Mesendoderm (in vitro differentiated cells): ENCODE data around the gene CAPG. TPM values are rescaled to one million over a fixed set of nuclear protein-coding genes. Genes with fewer than 3 reads are reported as not detected.

Experiments used
- DNase-seq: peaks from one replicate; pipeline ENCODE4 v3.0.0; 2013
- H2AK5ac ChIP-seq: 2 replicates; pipeline ENCODE4 v1.6.1; 2013; ENCODE audit warnings: low read length, inconsistent platforms
- H2BK120ac ChIP-seq: 2 replicates; pipeline ENCODE4 v1.6.1; 2013; ENCODE audit warnings: low read depth, mild to moderate bottlenecking, low read length, moderate library complexity, mixed read lengths
- H2BK15ac ChIP-seq: replicated peaks from 2 replicates; pipeline ENCODE4 v1.6.1; 2013; ENCODE audit warnings: low read depth, mild to moderate bottlenecking, moderate library complexity
- H2BK5ac ChIP-seq: 2 replicates; pipeline ENCODE4 v1.6.1; 2013; ENCODE audit warnings: low read length, inconsistent platforms
- H3K18ac ChIP-seq: 2 replicates; pipeline ENCODE4 v1.6.1; 2013; ENCODE audit warnings: mild to moderate bottlenecking, low read length, mixed read lengths
- H3K23ac ChIP-seq: one replicate; pipeline ENCODE4 v1.6.1; 2013; ENCODE audit warnings: low read length
- H3K27ac ChIP-seq: 2 replicates; pipeline ENCODE4 v1.5.1; 2013; ENCODE audit warnings: low read depth, mild to moderate bottlenecking, inconsistent platforms, low read length, moderate library complexity
- H3K27me3 ChIP-seq: 2 replicates; pipeline ENCODE4 v1.6.1; 2013; ENCODE audit warnings: low read length, control low read depth, mild to moderate bottlenecking, inconsistent platforms; ENCODE audit not compliant: insufficient read depth, poor library complexity
- H3K36me3 ChIP-seq: 2 replicates; pipeline ENCODE4 v1.6.1; 2013; ENCODE audit warnings: low read length, inconsistent platforms; ENCODE audit not compliant: control insufficient read depth, insufficient read depth
- H3K4ac ChIP-seq: one replicate; pipeline ENCODE4 v1.6.1; 2013; ENCODE audit warnings: low read depth, mild to moderate bottlenecking, low read length, moderate library complexity
- H3K4me1 ChIP-seq: 2 replicates; pipeline ENCODE4 v1.6.1; 2013; ENCODE audit warnings: low read depth, low read length, inconsistent platforms; ENCODE audit not compliant: control insufficient read depth
- H3K4me2 ChIP-seq: 2 replicates; pipeline ENCODE4 v1.6.1; 2013; ENCODE audit warnings: low read length
- H3K4me3 ChIP-seq: 2 replicates; pipeline ENCODE4 v1.5.1; 2013; ENCODE audit warnings: mild to moderate bottlenecking, low read length
- H3K56ac ChIP-seq: one replicate; pipeline ENCODE4 v1.6.1; 2013; ENCODE audit warnings: low read length
- H3K79me1 ChIP-seq: 2 replicates; pipeline ENCODE4 v1.6.1; 2013; ENCODE audit warnings: low read length, inconsistent platforms
- H3K79me2 ChIP-seq: 2 replicates; pipeline ENCODE4 v1.6.1; 2013; ENCODE audit warnings: mild to moderate bottlenecking, low read length; ENCODE audit not compliant: control insufficient read depth, insufficient read depth
- H3K9ac ChIP-seq: 2 replicates; pipeline ENCODE4 v1.6.1; 2013; ENCODE audit warnings: low read length, inconsistent platforms
- H4K5ac ChIP-seq: one replicate; pipeline ENCODE4 v1.6.1; 2013; ENCODE audit warnings: low read length
- H4K8ac ChIP-seq: one replicate; pipeline ENCODE4 v1.6.1; 2013; ENCODE audit warnings: low read depth, mild to moderate bottlenecking, control low read depth, low read length, moderate library complexity
- WGBS: extraction: QIAGEN DNeasy Blood & Tissue Kit; methylation state at CpG from one replicate; pipeline ENCODE4 v1.1.7; 2013; ENCODE audit warnings: low lambda C conversion rate, missing lambda C conversion rate; ENCODE audit not compliant: insufficient coverage; ENCODE audit errors: extremely low coverage; 5-methylcytosine and 5-hydroxymethylcytosine counted together
- polyA plus RNA-seq, 2 experiments: library from polyadenylated mRNA; stranded (reverse); fragments of 200-250 nt; gene quantifications; one replicate each; pipeline ENCODE4 v1.2.3, GENCODE V29; 2013

Gene CAPG, protein sequence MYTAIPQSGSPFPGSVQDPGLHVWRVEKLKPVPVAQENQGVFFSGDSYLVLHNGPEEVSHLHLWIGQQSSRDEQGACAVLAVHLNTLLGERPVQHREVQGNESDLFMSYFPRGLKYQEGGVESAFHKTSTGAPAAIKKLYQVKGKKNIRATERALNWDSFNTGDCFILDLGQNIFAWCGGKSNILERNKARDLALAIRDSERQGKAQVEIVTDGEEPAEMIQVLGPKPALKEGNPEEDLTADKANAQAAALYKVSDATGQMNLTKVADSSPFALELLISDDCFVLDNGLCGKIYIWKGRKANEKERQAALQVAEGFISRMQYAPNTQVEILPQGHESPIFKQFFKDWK
- 110 TPM for polyA plus RNA-seq (2013, experiment 1 of 2)
- 113 TPM for polyA plus RNA-seq (2013, experiment 2 of 2)

DNA sequence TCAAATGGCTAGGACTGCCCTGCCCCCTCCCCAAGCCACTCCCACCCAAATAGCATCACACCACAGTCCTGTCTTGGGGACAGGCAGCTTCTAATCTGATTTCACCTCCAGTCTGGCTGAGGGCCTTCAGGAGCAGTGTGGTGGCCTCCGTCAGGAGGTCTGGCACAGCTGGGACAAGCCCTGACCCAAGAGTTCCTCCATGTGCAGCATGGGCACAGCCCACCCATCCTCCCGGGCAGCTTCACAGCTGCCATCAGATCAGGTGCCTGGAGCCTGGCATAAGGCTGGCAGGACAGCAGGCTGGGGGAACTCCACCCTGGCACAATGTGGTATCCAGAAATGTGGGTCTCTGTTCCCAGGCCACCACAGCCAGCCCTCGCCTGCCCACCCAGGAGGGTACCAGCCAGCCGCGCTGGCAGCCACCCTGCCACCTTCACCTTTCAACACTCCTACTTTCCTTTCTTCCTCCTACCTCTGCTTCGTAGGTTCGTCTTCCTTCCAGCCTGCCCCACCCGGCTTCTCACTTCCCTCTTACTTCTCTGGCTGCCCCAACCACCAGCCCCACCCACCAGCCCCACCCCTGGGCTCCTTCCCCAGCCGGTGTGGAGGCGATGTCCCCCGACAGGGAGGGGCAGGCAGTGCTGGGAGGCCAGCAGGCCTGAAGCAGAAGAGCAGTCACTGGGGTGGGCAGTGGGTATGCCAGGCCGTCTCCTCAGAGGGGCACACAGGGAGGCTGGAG is at the start of gene CAPG:
TSS of gene CAPG (minus strand) at position 522 of the 739 bp plus-strand sequence. CDS start 8,221 bp downstream, outside the sequence.
- Histone ChIP-seq H3K9ac (peak within 1 kb of the TSS; percentile 60), H2BK5ac (peak within 1 kb of the TSS; percentile 3), H3K56ac (peak within 1 kb of the TSS; percentile 75), H3K27me3 (no peaks in the 10 kb centered on the region), H3K36me3 (no peaks in the 10 kb centered on the region), H3K4me2 (peak within 1 kb of the TSS; percentile 9), H2AK5ac (peak within 1 kb of the TSS; percentile 54), H3K79me1 (peaks cover 5% of the 10 kb centered on the region), H3K23ac (no peak within 1 kb of the TSS), H4K8ac (no peak within 1 kb of the TSS), H3K18ac (peak within 1 kb of the TSS; percentile 6), H3K4ac (no peak within 1 kb of the TSS), H3K4me3 (no peak within 1 kb of the TSS), H4K5ac (no peak within 1 kb of the TSS), H3K4me1 (peaks cover 13% of the 10 kb centered on the region), H2BK15ac (no peak within 1 kb of the TSS), H2BK120ac (no peak within 1 kb of the TSS), H3K79me2 (no peaks in the 10 kb centered on the region), H3K27ac (no peak within 1 kb of the TSS)
- no CpG with 5 or more reads among the region's 12 CpGs for WGBS
- DNase-seq: peak; percentile 59

DNA sequence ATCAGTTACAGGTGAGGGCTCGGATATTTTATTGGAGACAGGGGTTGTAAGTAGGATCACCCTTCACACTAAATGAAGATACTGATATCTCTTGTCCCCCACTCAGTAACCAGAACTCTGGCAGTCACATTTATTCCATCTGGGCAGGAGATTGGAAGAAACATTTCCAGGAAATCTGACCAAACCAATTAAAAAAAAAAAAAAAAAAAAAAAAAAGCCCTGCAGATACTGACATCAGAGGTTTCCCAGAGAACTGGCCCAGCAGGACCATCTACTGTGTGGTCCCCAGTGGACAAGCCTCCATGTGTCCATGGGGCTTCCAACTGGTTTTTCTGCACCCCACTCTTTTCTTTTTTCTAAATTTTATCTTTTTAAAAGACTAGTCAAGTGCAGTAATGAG is 49.6 kb upstream of the CAPG start:
- Histone ChIP-seq H4K5ac (no peak overlapping the region), H3K56ac (no peak overlapping the region), H2BK120ac (peak overlapping the region; percentile 64), H3K79me1 (no peaks in the 10 kb centered on the region), H3K23ac (no peak overlapping the region), H3K27ac (no peak overlapping the region), H3K4me3 (no peak overlapping the region), H2BK15ac (no peak overlapping the region), H3K4me2 (no peak overlapping the region), H2BK5ac (no peak overlapping the region), H3K4ac (no peak overlapping the region), H3K18ac (no peak overlapping the region), H3K27me3 (no peaks in the 10 kb centered on the region), H3K4me1 (peaks cover 15% of the 10 kb centered on the region), H3K9ac (no peak overlapping the region), H2AK5ac (no peak overlapping the region), H3K79me2 (no peaks in the 10 kb centered on the region), H3K36me3 (no peaks in the 10 kb centered on the region), H4K8ac (no peak overlapping the region)
- WGBS: no CpG with 5 or more reads among the region's 1 CpG
- DNase-seq: no peak

DNA sequence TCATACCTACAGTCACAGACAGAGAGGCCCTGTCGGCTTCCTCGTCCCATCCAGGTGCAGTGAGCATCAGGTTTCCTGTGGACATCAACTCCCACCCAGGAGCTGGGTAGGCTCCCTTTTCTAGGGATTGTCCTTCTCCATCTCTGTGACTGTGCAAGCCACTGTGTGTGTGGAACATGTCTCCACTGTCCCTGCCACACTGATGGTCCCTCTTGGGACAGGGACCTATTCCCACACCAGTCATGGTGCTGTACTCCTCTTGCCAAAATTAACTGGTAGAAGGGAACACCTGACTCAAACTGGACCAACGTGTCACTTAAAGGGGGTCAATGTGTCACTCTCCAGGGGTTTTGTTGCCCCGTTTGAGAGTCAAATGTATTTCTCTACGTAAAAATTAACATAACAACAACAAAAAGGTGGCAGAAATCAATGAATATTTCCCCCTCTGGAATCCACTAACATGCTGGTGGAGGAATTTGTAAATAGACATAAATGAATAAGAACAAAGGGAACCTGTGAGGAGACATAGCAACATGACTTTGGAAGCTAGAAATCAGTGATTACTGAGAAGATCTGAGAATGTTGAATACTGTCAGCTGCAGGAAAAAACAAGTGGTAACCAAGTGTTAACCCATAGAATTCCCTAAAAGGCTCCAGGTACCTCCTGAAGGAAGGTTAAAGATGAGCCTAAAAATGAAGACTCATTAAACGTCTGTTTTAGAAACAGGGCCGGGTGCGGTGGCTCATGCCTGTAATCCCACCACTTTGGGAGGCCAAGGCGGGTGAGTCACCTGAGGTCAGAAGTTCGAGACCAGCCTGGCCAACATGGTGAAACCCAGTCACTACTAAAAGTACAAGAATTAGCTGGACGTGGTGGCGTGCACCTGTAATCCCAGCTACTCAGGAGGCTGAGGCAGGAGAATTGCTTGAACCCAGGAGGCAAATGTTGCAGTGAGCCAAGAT is 48.7 kb upstream of the CAPG start:
- H3K18ac ChIP-seq: peak overlapping the region; percentile 33
- H3K36me3 ChIP-seq: no peaks in the 10 kb centered on the region
- H3K4ac ChIP-seq: no peak overlapping the region
- peak; percentile 65 for DNase-seq
- H4K5ac ChIP-seq: no peak overlapping the region
- no peak overlapping the region for H2BK5ac ChIP-seq
- H3K9ac ChIP-seq: no peak overlapping the region
- no peak overlapping the region for H2BK15ac ChIP-seq
- no peaks in the 10 kb centered on the region for H3K27me3 ChIP-seq
- no peaks in the 10 kb centered on the region for H3K79me1 ChIP-seq
- WGBS: no CpG with 5 or more reads among the region's 12 CpGs
- H4K8ac ChIP-seq: no peak overlapping the region
- no peak overlapping the region for H2BK120ac ChIP-seq
- H3K4me1 ChIP-seq: peaks cover 15% of the 10 kb centered on the region
- H3K79me2 ChIP-seq: no peaks in the 10 kb centered on the region
- H3K56ac ChIP-seq: no peak overlapping the region
- H2AK5ac ChIP-seq: no peak overlapping the region
- no peak overlapping the region for H3K23ac ChIP-seq
- H3K4me2 ChIP-seq: no peak overlapping the region
- H3K4me3 ChIP-seq: no peak overlapping the region
- no peak overlapping the region for H3K27ac ChIP-seq

DNA sequence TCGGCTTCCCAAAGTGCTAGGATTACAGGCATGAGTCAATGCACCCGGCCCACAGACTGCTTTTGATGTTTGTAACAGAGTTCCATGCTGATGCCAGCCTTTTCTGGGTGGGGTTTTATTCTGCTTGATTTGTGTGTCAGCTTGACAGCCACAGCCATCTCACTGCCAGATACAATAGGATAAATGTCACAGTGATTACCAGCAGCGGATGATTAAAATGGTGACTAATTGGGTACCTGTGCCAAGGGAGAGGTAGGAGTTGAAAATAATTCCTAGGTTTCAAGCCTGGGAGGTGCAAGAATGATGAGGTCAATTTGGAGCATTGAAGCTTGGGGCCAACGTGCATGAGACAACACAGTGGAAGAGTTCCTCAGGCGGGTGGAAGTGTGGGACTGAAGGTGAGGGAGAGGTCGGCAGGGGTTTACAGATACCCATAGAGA is 47.7 kb upstream of the CAPG start:
- Histone ChIP-seq H2BK15ac (no peak overlapping the region), H3K27ac (no peak overlapping the region), H3K79me2 (no peaks in the 10 kb centered on the region), H3K23ac (no peak overlapping the region), H3K4me1 (peaks cover 15% of the 10 kb centered on the region), H3K4me3 (no peak overlapping the region), H2AK5ac (no peak overlapping the region), H3K56ac (peak overlapping the region; percentile 28), H4K8ac (no peak overlapping the region), H2BK5ac (no peak overlapping the region), H3K4ac (no peak overlapping the region), H2BK120ac (no peak overlapping the region), H3K18ac (no peak overlapping the region), H3K36me3 (no peaks in the 10 kb centered on the region), H3K4me2 (no peak overlapping the region), H3K9ac (no peak overlapping the region), H4K5ac (no peak overlapping the region), H3K27me3 (no peaks in the 10 kb centered on the region), H3K79me1 (no peaks in the 10 kb centered on the region)
- no peak for DNase-seq
- WGBS: no CpG with 5 or more reads among the region's 6 CpGs

DNA sequence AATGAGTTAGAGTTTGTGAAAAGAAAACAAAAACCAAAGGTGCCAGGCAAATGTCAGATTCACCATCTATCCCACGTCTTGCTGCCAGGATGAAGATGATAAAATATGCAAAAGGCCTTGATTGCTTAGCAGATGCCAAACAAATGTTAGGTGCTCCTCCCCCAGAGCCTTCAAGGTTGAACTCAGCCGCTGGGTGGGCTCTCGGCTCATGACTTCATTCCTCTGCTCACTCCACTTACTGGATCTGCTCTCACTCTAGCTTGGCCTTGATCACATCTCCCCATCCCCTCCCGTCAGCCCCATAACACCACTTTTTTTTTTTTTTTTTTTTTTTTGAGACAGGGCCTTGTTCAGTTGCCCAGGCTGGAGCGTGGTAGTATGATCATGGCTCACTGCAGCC is 46.9 kb upstream of the CAPG start:
- no peak overlapping the region for H3K4ac ChIP-seq
- H3K79me1 ChIP-seq: no peaks in the 10 kb centered on the region
- H2AK5ac ChIP-seq: no peak overlapping the region
- no peak overlapping the region for H2BK15ac ChIP-seq
- no peak overlapping the region for H3K27ac ChIP-seq
- no peak overlapping the region for H3K56ac ChIP-seq
- no peak overlapping the region for H3K4me3 ChIP-seq
- DNase-seq: no peak
- H4K5ac ChIP-seq: no peak overlapping the region
- H3K18ac ChIP-seq: no peak overlapping the region
- no peaks in the 10 kb centered on the region for H3K79me2 ChIP-seq
- no peak overlapping the region for H4K8ac ChIP-seq
- WGBS: no CpG with 5 or more reads among the region's 5 CpGs
- no peaks in the 10 kb centered on the region for H3K36me3 ChIP-seq
- H3K27me3 ChIP-seq: no peaks in the 10 kb centered on the region
- no peak overlapping the region for H3K4me2 ChIP-seq
- H3K9ac ChIP-seq: no peak overlapping the region
- H2BK5ac ChIP-seq: no peak overlapping the region
- no peak overlapping the region for H2BK120ac ChIP-seq
- no peak overlapping the region for H3K23ac ChIP-seq
- peaks cover 15% of the 10 kb centered on the region for H3K4me1 ChIP-seq
